GM21423 (cell line): ENCODE data around the gene PPTC7.
"Not testable (repeated sequence)": the region's sequence is repeated elsewhere in the genome, so short reads cannot be mapped to it uniquely, and the experiment has no call there.

Experiments used
- ATAC-seq: cut with Tn5 transposase; IDR thresholded peaks from one replicate; pipeline ENCODE4 v1.9.1; 2021; ENCODE audit warnings: mild to moderate bottlenecking, moderate library complexity; ENCODE audit not compliant: unreplicated experiment

The PPTC7 gene

DNA sequence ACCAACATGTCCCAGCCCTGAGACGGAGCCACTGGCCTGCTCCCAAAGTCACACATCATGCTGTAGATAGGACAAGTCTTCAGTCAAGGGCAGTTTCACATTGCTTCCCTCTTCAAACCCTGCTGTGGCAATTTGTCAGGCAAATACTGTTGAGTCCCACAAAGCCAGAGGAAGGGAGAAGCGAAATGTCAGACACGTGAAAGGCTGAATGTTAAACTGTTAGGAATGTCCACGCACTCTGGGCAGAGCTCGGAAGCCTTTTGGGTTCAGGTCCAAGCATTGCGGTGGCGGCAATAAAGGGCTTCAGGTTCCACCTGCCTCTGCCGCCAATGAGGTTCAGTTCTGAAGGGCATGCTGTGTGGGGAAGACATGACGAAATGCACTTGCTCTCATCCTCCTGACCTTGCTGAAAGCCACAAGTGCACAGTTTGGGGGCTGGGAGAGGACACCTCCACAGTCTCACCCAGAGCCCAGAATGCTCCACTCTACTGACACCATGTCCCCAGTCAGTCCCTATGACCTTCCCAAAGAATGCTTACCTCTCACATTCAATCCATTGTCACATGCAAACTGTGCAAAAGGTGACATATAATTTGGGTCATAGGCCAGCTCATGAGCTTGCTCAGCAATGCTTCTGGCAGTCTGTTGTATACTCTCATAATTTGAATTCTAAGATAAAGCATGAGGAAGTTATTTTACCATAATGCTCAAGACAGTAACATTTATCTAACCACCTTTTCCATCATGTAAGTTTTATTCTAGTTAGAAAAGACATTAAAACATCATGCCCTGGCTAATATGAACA is 45.3 kb downstream of the PPTC7 start:
- no peak for ATAC-seq

DNA sequence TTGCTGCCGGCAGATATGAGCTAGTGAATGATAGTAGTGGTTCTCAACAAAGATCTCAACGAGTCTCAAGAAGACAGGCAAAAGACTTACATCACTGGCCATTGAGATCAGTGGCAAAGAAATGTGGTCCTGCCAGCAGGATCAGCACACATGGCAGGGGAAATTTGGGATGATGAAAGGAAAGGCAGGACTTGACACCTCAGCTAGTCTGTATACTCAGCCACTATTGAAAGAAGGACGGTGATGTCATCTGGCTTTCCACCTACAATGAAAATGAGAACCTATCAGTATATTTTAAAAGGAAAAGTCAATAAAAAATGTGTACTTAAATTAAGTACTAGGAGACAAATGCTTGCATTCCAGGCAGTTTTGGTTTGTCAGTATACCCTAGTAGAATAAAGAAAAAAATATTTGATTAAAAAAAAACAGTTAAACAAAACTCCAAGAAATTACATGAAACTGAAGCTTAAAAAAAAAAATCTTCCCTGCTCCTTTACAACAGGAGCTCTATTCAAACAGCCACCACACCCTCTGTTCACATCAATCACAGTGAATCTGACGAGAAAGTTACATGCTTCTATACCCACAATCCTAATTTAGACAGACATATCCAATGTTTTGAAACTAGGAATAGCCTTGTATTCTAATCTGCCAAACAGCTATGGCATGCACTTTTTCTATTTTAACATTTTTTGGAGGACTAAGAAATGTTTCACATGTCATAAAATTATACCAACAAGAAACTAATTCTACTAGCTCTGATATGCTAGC is 46.1 kb downstream of the PPTC7 start:
- ATAC-seq: no peak

DNA sequence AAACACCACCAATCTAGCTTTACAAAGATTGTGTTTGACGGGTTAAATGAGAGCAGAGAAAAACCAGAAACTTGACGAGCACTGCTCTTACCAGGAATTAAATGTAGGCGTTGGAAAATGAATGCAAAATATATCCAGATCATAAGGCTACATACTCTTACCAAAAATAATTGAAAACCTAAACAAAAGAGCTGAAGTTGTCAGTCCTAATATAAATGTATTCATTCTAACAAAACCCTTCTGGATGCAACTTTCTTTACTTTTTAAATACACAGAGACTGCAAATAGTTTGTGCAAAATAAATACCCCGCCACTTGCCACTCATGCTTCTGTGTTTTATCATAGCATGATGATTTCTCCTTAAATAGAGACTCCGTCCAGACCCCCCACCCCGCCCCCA is 48.3 kb downstream of the PPTC7 start:
- no peak for ATAC-seq

DNA sequence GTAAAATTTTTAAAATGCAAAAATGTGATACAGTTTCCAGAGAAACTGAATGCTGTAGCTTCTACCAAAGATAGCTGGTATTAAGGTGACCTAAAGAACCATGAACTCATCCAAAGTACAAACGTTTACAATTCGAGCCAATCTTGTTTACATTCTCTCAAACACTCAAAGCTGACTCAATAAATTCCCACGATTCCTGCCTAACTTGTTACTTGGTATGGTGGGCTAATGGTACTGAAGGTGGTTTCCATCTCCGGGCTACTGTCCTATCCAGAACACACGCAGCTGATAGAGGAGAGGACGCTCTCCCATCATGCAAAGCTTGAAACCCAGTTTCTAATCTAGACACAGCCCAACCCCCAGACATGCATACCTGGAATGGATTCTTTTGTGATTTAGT is 49.5 kb downstream of the PPTC7 start:
- no peak for ATAC-seq

DNA sequence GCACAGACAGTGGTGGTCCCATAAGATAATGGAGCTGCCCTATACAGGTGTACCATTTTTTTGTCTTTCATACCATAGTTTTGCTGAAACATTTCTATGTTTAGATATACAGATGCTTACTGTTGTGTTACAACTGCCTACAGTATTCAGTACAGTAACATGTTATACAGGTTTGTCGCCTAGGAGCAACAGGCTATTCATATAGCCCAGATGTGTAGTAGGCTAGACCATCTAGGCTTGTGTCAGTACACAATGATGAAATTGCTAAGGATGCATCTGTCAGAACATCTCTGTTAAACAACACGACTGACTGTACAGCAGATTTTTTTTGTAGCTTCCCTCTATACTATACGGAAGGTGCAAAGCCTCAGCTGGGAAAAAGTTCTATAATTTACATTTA is 50.5 kb downstream of the PPTC7 start:
- ATAC-seq: no peak

DNA sequence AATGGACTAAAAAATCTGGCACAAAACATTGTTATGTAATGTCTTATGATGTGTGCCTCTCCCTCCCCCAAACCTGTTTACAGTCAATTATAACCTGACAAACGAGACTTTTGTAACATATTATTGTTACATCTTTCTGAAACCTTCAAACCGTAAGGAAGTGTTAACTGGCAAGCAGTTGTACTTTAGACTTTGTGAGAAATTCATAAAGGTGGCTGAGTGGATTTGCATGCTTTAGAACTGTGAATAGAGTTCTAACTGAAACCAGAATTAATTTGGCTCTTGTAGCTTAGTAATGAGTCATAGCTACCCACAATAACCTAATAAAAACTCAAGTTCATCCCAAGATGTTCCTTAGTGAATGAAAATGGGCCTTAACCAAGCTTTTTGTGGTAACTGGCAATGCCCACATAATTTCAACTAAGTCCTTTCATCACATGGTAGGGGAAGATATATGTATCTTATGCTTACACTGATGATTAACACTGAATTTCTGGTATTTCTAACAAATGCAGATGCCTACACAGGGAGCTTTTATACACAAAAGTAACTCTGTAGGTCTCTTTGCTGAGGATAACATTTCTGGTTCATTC is 51.3 kb downstream of the PPTC7 start:
- ATAC-seq: peak; percentile 81

DNA sequence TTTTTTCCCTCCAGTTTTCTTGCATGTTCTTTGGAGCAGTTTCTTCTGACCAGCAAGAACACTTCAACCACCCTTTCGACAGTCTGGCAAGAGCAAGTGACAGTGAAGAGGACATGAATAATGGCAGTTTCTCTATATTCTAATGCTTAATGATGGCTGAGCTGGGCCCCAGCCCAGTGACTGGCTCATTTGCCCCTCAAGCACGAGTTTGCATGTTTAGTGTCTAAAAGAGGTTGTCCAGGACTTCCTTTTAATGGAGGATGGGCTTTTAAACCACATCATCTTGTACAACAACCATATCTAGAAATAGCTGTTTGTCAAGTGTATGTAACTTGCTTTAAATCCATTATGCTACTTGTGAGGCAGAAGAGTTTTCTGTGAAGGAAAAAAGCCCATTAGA is 52.6 kb downstream of the PPTC7 start:
- no peak for ATAC-seq

DNA sequence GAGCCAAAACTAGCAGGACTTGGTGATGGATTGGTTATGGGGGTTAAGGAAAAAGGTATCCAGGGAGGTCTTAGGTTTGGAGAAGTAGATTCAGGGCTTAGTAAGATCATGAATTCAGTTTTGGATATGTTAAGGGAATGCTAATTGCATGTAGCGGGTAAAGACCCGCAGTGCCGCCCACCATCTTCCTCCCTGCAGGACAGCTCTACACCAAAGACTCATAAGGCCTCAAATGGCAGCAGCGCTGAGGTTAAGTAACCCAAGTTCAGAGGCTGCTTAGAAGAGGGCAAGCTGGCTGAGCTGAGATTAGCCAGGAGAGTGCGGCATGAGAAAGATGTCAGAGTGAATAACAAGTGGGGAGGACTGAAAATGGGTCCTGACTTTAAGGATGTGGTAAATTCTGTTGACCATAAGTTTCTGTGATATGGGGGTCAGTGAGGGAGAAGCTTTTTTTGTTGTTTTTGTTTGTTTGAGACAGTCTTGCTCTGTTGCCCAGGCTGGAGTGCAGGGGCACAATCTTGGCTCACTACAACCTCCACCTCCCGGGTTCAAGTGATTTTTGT is 54.8 kb downstream of the PPTC7 start:
- ATAC-seq: no peak

DNA sequence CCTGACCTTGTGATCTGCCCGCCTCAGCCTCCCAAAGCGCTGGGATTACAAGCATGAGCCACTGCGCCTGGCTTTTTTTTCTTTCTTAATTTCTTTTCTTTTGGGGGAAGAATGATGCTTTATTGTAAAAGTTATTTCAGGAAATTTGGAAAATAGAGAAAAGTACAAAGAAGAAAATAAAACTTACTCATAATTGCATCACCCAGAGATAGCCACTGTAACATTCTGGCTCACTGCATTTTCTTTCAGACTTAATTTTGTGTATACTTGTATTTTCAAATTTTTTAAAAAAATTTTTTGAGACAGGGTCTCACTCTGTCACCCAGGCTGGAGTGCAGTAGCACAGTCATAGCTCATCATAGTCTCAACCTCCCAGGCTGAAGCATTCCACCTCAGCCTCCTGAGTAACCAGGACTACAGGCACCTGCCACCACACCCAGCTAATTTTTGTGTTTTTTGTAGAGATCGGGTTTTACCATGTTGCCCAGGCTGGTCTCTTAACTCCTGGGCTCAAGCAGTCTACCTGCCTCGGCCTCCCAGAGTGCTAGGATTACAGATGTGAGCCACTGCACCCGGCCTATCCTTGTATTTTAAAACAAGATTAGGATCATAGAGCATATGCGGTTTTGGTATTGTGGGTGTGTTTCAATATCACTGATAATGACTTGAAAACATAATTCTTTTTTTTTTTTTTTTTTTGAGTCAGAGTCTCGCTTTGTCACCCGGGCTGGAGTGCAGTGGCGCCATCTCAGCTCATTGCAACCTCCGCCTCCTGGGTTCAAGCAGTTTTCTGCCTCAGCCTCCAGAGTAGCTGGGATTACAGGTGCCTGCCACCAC is 62.0 kb downstream of the PPTC7 start:
- ATAC-seq: not testable (repeated sequence)

DNA sequence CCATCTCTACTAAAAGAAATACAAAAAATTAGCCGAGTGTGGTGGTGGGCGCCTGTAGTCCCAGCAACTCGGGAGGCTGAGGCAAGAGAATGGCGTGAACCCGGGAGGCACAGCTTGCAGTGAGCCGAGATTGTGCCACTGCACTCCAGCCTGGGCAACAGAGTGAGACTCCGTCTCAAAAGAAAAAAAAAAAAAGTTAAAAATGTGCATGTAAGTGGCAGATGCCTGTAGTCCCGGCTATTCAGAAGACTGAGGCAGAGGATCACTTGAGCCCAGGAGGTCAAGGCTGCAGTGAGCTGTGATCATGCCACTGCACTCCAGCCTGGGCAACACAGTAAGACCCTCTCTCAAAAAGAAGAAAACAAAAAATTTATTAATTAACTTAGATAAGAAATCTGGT is 65.1 kb downstream of the PPTC7 start:
- not testable (repeated sequence) for ATAC-seq

DNA sequence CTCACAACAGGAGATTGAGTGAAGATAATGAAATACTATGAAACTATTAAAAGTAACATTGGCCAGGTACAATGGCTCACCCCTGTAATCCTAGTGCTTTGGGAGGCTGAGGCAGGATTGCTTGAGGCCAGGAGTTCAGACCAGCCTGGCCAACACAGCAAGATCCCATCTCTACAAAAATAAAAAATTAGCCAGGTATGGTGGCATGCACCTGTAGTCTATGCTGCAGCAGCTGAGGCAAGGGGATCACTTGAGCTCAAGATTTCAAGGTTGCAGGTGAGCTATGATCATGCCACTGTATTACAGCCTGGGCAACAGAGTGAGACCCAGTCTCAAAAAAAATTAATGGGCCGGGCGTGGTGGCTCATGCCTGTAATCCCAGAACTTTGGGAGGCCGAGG is 66.1 kb downstream of the PPTC7 start:
- no peak for ATAC-seq

DNA sequence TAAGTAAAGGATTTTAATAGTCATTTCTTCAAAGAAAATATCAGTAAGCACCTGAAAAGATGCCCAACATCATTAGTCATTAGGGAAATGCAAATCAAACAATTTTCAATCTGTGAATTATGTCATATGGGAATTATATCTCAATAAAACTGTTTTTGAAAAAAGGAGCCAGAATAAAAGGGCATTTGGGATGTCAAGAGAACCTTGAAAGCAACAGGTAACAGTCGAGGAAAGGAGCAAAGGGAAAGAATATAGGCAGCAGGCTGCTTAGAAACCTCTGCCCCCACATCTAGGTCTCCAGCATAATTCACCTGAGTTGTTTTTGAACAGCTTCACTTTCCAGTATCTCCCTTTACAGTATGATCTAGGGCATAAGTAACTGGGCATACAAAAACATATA is 68.8 kb downstream of the PPTC7 start:
- ATAC-seq: no peak

DNA sequence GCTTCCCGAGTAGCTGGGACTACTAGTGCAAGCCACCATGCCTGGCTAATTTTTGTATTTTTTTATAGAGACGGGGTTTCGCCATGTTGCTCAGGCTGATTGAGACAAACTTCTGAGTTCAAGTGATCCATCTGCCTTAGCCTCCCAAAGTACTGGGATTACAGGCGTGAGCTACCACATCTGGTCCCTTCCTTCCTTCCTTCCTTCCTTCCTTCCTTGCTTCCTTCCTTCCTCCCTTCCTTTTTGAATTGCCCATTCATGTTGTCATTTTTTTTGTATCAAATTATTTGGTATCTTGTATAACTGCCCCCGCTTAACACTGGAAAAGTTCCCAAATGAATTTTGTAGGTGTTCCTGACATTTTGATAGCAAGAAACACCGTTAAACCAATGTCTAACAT is 69.3 kb downstream of the PPTC7 start:
- ATAC-seq: no peak

DNA sequence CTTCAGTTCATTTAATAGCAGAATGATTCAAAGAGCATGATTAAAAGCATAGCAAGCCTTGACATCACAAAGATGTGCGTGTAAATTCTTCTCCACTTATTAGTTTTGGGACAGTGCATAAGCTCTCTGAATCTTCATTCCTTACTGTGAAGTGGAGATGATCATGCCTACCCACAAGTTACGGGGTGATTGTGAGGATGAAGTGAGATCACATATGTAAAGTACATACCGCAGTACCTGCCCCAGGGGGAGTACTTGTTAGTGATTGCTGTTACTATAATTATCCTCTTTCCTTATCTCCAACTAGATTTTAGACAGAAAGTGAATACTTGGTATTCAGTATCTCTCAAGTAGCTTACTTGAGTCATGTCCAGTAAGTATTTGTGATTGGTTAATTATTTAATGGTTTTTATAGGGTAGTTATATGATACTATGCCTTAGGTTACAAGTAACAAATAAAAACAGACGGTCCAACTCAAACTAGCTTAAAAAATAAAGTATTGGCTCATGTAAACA is 75.0 kb downstream of the PPTC7 start:
- ATAC-seq: no peak

DNA sequence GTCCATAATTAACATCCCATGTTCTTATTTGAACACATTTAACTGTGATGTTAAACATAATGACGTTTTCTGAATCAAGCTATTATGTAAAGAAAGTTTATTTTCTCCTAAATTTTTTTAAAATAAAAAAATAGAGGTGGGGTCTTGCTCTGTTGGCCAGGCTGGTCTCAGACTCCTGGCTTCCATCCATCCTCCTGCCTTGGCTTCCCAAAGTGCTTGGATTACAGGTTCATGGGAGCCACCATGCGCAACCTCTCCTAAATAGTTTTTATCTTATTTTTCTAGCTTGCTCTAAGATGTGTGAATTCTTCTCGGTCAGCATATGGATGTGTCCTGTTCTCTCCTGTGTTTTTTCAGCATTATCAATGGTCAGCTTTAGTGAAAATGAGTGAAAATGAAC is 77.8 kb downstream of the PPTC7 start:
- ATAC-seq: no peak

DNA sequence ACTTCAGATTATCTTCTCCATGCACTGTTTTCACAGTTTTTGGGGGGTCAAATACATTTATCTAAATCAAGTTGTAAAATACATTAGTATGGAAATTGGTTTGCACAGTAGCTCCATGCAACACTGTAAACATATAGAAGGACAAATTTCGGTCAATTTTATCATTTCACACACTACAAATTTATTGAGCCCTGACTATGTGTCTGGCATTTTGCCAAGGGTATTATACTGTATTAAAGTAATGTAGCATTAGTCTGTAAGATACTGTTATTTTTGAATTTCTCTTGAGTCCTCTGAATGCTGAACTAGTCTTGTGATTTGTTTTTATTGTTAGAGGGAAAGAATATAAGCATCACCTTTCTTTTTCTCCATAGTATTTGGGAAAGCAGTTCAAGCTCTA is 79.7 kb downstream of the PPTC7 start:
- no peak for ATAC-seq

DNA sequence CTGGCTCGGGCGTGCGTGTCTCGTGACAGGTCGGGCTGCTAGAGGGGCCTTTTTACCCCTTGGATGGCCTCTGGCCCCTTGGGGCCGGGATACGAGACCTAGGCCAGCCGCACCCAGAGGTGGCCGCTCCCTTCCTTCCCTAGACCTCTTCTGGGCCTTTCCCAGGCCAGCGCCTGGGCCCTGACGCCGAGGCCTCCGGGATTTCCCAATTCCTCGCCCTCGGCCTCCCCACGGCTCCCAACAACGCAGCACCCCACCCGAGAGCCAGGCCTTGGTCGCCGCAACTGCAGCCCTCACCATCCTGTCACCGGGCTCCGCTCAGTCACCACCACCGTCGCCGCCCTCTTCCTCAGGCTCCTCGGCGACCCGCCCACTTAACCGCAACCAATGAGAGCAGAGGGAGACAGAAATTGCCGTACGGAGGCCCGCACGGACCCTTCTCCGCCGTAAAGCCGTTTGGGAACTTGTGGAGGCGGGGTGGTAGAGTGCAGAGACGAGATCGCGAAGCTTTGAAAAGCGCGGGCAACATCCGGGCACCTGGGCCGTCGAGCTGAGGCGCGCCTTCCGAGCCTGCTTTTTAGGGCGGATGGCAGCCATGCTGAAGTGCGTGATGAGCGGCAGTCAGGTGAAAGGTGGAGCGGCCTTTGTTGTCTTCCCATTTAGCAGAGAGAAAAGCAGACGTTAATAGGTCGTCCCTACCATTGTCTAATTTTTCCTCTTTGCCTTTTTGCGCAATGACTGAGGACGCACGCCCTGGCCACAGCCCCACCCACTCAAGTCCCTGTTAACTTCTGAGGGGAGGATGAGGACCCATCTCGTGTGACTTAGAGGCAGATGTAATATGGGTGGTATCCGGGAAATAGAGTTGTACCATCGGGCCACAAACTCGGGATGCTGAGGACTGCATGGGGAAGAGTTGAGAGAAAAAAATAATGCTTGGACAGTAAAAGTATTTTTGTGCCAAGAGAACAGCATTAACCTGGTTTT is 81.1 kb downstream of the PPTC7 start, which contains the start of the genes RAD9B and VPS29:
RAD9B (plus strand) TSS at position 580 of the 987 bp plus-strand sequence; CDS start at position 587, 7 bp downstream.
VPS29 (minus strand) TSS at position 360 of the 987 bp plus-strand sequence; CDS start at position 300, 60 bp downstream.
- ATAC-seq: peak; percentile 95

DNA sequence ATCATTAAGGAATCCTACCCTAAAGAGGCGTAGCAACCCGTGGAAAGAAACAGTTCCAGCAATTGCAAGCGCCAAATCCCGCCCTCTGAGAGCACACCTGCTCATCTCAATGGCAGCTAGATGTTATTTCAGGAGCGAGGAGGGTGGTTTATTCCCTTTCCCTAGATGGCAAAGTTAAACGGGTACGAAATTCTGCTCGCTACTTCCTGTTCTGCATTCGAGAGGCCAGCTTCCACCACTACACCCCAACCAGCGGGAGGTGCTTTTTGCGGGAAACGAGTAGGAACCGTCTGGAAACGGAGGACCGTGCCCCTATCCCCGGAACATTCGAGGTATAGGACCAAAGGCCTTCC is 81.7 kb downstream of the PPTC7 start:
- ATAC-seq: no peak
